Measurements from ENCODE around the gene GRAP.

The GRAP gene

DNA sequence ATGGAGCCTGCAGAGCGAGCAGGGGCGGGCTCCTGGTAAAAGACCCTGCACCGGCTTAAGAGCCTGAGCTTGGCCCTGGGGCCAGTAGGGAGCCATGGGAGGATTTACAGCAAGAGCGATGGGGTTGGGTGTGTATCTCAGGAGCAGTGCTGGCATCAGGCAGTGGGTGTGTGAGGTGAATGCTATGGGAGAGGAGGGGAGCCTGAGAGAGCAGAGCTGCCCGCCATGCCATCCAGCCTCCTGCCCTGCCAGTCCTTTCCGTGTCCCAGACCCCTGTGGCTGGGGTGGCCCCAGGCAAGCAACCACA lies 65.5 kb downstream of the GRAP start:
- H3K36me3 ChIP-seq (ENCODE audit: insufficient read depth, low read length), result peaks cover 8% of the 10 kb centered on the region; the same call in 1 of the 2 replicates
- H3K9me3 ChIP-seq (ENCODE audit: control insufficient read depth, insufficient read depth, low read length), result no peaks in the 10 kb centered on the region
- no peak overlapping the region for H3K9ac ChIP-seq (ENCODE audit: low read depth, low read length)
- peaks cover 15% of the 10 kb centered on the region; the same call in 1 of the 2 replicates for H3K4me1 ChIP-seq (ENCODE audit: insufficient read depth, low read length)

DNA sequence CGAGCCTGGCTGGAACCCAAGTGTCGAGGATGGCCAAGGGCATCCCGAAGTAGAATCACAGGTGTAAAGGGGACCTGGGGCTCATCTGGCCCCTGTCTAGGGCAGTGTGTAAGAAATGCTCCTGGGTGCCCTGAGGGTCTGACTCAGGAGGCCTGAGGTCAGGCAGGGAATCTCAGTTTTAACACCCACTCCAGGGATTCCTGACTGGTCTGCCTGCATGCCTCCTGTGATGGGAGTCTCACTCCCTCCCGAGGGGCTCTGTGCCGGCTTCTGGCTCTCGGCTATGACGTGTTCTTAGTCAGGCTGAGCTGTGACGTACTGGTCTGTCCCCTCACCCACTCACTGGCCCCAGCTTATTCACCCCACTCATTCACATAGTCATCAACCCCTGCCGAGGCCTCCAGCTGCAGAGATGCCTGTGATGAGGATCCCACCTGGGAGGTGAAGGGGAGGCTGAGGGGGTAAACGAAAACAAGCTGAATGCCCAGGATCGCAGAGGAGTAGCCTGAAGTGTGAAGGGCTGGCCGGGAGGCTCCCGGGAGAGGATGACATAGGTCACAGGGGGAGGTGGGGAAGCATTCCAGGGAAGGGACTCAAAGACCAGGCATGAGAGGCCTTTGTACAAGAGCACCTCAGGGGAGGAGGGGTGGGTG lies 65.9 kb downstream of the GRAP start:
- H3K9ac ChIP-seq (ENCODE audit: low read depth, low read length), result no peak overlapping the region
- no peaks in the 10 kb centered on the region for H3K9me3 ChIP-seq (ENCODE audit: control insufficient read depth, insufficient read depth, low read length)
- peaks cover 8% of the 10 kb centered on the region; the same call in 1 of the 2 replicates for H3K36me3 ChIP-seq (ENCODE audit: insufficient read depth, low read length)
- H3K4me1 ChIP-seq (ENCODE audit: insufficient read depth, low read length), result peaks cover 15% of the 10 kb centered on the region; the same call in 1 of the 2 replicates

DNA sequence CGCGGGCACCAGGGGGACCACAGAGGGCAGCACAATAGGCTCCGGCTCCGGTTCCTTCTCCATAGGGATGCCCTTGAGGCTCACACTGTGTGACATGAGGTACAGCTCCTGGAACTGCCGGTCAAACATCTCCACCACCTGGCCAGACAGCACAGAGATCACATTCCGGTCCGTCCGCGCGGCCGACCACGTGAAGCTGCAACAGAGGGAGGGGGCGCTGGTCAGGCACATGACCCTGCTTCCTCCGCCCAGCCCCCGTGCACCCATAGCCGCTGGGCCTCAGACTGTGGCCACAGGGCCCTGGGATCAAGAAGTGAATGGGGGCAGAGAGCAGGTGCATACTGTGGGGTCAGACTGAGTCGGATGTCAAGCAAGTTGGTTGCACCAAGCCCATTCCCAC lies 68.1 kb downstream of the GRAP start:
- H3K4me1 ChIP-seq (ENCODE audit: insufficient read depth, low read length), result peaks cover 15% of the 10 kb centered on the region; the same call in 1 of the 2 replicates
- H3K36me3 ChIP-seq (ENCODE audit: insufficient read depth, low read length), result peaks cover 7% of the 10 kb centered on the region; the same call in 1 of the 2 replicates

DNA sequence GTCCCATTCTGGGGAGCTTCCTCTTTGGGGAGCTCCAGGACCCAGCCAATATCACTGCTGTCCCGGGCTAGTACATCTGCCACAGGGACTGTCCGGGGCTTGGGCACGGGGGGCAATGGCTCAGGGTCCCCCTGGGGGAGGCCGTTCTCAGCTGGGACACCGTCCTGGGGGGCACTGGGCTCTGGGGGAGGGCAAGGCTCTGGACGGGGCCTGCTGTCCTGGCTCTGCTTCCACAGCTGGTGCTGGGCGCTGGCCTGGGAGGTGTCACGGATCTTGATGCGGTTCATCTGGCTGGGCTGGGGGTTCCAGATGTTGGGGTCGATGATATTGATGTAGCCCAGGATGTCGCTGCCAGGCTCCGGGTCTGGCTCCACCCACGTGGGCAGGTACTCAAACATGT lies 68.7 kb downstream of the GRAP start:
- peaks cover 7% of the 10 kb centered on the region; the same call in 1 of the 2 replicates for H3K36me3 ChIP-seq (ENCODE audit: insufficient read depth, low read length)
- H3K9me3 ChIP-seq (ENCODE audit: control insufficient read depth, insufficient read depth, low read length), result no peaks in the 10 kb centered on the region
- H3K9ac ChIP-seq (ENCODE audit: low read depth, low read length), result no peak overlapping the region
- peaks cover 15% of the 10 kb centered on the region; the same call in 1 of the 2 replicates for H3K4me1 ChIP-seq (ENCODE audit: insufficient read depth, low read length)

More for the DNA sequence above, 68.1 kb downstream of the GRAP start:
- no peak overlapping the region for H3K9ac ChIP-seq (ENCODE audit: low read depth, low read length)
- no peaks in the 10 kb centered on the region for H3K9me3 ChIP-seq (ENCODE audit: control insufficient read depth, insufficient read depth, low read length)

DNA sequence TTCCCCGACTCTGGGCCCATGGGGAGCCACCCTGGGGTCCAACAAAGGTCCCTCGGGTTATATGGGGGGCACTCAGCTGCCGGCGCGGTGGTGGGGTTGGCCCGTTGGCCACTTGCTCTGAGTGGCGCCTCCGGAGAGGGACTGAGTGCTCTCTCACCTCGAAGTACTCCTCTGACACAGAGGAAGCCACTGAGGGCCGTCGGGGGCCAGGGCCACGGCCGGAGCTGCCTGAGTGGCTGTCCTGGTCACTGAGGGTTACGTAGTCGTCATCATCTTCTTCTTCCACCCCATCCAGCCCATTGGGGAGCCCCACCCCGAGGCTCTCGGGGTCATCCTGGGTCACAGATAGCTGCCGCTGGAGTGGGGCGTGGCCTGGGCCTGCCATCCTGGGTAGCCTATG lies 69.1 kb downstream of the GRAP start:
- H3K9ac ChIP-seq (ENCODE audit: low read depth, low read length), result no peak overlapping the region

DNA sequence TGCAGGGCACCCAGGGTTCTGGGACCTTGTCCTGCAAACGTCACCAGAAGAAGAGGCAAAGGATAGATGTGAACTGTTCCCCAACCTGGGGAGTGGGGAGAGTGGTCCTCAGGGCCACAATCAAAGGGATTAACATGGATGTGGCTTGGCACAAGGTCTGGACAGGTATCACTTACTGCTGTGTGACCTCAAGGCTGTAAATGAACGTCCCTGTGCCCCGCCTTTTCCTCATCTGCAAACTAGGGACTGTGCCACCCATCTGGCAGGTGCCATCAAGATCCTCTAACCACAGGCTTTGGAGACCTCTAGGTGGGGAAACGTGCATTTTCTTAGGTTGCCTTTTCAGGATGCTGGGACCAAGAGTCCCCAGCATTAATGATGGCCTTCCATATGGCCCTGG lies 69.7 kb downstream of the GRAP start:
- H3K9me3 ChIP-seq (ENCODE audit: control insufficient read depth, insufficient read depth, low read length), result no peaks in the 10 kb centered on the region
- peaks cover 7% of the 10 kb centered on the region; the same call in 1 of the 2 replicates for H3K4me1 ChIP-seq (ENCODE audit: insufficient read depth, low read length)
- no peak overlapping the region for H3K9ac ChIP-seq (ENCODE audit: low read depth, low read length)
- peaks cover 7% of the 10 kb centered on the region; the same call in 1 of the 2 replicates for H3K36me3 ChIP-seq (ENCODE audit: insufficient read depth, low read length)

More for the DNA sequence above, 69.1 kb downstream of the GRAP start:
- Histone ChIP-seq H3K36me3 (ENCODE audit: insufficient read depth, low read length) (peaks cover 7% of the 10 kb centered on the region; the same call in 1 of the 2 replicates), H3K4me1 (ENCODE audit: insufficient read depth, low read length) (peaks cover 12% of the 10 kb centered on the region; the same call in 1 of the 2 replicates), H3K9me3 (ENCODE audit: control insufficient read depth, insufficient read depth, low read length) (no peaks in the 10 kb centered on the region)

DNA sequence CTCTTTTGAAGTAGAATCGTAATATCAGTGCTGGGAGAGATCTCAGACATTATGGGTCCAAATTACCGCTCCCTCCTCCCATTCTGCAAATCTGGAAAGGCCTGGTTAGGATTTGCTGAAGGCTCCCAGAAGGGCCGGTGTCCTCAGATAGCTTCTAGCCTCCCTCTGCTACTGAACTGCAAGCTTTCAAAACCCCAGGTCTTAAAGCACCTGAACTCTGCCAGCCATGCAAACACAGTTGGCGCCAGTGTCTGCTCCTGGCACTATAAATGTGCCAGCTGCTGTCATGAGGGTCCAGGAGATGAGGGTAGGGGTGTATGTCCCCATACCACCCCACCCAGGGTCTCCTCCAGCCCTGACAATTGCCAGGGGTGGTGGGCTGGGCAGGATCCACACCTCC lies 70.6 kb downstream of the GRAP start:
- no peaks in the 10 kb centered on the region; the same call in 1 of the 2 replicates for H3K4me1 ChIP-seq (ENCODE audit: insufficient read depth, low read length)
- peaks cover 7% of the 10 kb centered on the region; the same call in 1 of the 2 replicates for H3K36me3 ChIP-seq (ENCODE audit: insufficient read depth, low read length)
- H3K9ac ChIP-seq (ENCODE audit: low read depth, low read length), result no peak overlapping the region
- no peaks in the 10 kb centered on the region for H3K9me3 ChIP-seq (ENCODE audit: control insufficient read depth, insufficient read depth, low read length)

DNA sequence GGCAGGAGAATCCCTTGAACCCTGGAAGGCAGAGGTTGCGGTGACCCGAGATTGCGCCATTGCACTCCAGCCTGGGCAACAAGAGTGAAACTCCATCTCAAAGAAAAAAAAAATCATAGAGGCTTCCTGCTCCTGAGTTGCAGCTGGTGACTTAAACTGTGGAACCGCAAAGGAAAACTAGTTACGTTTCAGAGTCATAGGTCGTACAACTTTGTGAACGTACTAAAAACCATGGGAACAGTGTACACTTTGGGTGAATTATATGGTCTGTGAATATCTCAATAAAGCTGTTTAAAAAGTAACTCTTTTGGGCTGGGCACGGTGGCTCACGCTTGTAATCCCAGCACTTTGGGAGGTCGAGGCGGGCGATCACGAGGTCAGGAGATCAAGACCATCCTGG lies 71.2 kb downstream of the GRAP start:
- Histone ChIP-seq H3K9me3 (ENCODE audit: control insufficient read depth, insufficient read depth, low read length) (no peaks in the 10 kb centered on the region), H3K9ac (ENCODE audit: low read depth, low read length) (no peak overlapping the region), H3K4me1 (ENCODE audit: insufficient read depth, low read length) (no peaks in the 10 kb centered on the region), H3K36me3 (ENCODE audit: insufficient read depth, low read length) (peaks cover 7% of the 10 kb centered on the region; the same call in 1 of the 2 replicates)

DNA sequence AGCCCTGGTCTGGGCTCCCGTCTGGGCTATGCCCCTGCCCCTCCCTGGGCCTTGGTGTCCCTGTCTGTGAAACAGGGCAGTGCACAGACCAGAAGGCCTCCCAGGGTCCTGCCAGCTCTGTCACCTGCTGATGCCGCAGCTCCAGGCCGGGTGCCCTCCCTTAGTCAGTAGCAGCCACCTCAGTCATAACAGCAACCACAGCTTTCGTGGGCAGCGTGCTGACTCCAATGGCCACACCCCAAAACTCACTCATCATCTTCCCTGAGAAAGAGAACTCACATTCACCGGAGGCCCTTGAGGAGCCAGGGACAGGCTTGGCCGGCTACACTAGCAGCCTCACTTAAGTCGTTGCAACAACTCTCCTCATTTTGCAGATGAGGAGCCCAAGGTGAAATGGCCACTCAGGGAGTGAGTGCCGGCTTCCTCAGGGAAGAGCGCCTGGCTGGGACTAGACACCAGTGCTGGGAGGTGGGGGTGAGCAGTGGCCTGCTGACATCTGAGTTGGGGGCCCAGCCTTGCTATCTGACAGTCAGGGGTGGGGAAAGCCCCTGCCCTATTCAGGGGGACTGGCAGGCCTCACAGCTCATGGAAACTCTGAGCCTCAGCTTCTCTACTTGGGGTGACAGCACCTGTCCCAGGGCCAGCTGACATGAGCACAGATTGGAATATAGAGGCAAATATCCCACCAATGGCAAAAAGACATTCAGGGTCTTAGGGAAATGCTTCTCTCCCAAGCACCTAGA lies 72.2 kb downstream of the GRAP start:
- Histone ChIP-seq H3K36me3 (ENCODE audit: insufficient read depth, low read length) (peaks cover 7% of the 10 kb centered on the region; the same call in 1 of the 2 replicates), H3K9me3 (ENCODE audit: control insufficient read depth, insufficient read depth, low read length) (no peaks in the 10 kb centered on the region), H3K9ac (ENCODE audit: low read depth, low read length) (no peak overlapping the region), H3K4me1 (ENCODE audit: insufficient read depth, low read length) (peaks cover 4% of the 10 kb centered on the region; the same call in 1 of the 2 replicates)

DNA sequence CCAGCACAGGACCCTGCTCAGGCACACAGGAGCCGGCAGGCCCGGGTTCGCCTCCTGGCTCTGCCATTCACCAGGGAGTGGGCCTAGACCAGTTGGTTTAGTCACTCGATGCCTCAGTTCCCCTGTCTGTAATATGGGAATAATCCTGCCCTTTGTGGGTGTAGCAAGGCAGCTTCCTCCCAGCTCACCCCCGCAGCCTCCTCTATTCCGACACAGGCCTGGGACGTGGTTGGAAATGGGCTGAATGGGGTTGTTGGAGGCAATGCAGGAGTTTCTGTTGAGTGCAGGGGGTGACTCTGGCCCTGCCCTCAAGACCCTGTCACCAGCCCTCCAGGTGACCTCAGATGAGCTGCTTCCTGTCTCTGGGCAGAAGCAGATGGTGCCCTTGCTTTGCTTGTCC lies 75.0 kb downstream of the GRAP start:
- H3K36me3 ChIP-seq (ENCODE audit: insufficient read depth, low read length), result peaks cover 5% of the 10 kb centered on the region; the same call in 1 of the 2 replicates

More for the DNA sequence above, 75.0 kb downstream of the GRAP start:
- H3K9me3 ChIP-seq (ENCODE audit: control insufficient read depth, insufficient read depth, low read length), result no peaks in the 10 kb centered on the region
- peaks cover 23% of the 10 kb centered on the region; the same call in 1 of the 2 replicates for H3K4me1 ChIP-seq (ENCODE audit: insufficient read depth, low read length)
- H3K9ac ChIP-seq (ENCODE audit: low read depth, low read length), result no peak overlapping the region
